NT2/D1 (cell line): ENCODE results near the gene CNTN5.

ENCODE experiments used
- DNase-seq: peaks from one replicate; pipeline ENCODE4 v3.0.0-alpha.2; 2011; ENCODE audit warnings: low read depth, low spot score
- H3K27me3 ChIP-seq: 2 replicates; pipeline ENCODE4 v1.6.0; 2011; ENCODE audit warnings: mild to moderate bottlenecking; ENCODE audit not compliant: insufficient read length, insufficient read depth
- H3K36me3 ChIP-seq: 2 replicates; pipeline ENCODE4 v1.6.1; 2011; ENCODE audit warnings: mild to moderate bottlenecking, low read length, mixed read lengths; ENCODE audit not compliant: insufficient read depth, insufficient read length
- H3K4me1 ChIP-seq: 2 replicates; pipeline ENCODE4 v1.5.1; 2011; ENCODE audit not compliant: insufficient read depth, insufficient read length
- H3K4me3 ChIP-seq: 2 replicates; pipeline ENCODE4 v1.5.1; 2011; ENCODE audit warnings: low read depth; ENCODE audit not compliant: insufficient read length
- H3K9ac ChIP-seq: 2 replicates; pipeline ENCODE4 v1.6.0; 2011; ENCODE audit warnings: low read depth; ENCODE audit not compliant: insufficient read length
- H3K9me3 ChIP-seq: 2 replicates; pipeline ENCODE4 v1.5.1; 2011; ENCODE audit warnings: mild to moderate bottlenecking, low read length; ENCODE audit not compliant: insufficient read depth
- SUZ12 ChIP-seq: IDR thresholded peaks from 2 replicates; pipeline ENCODE4 v1.6.1; 2011; ENCODE audit not compliant: insufficient read length, insufficient read depth; ENCODE audit errors: extremely low read depth
- YY1 ChIP-seq: IDR thresholded peaks from 2 replicates; pipeline ENCODE4 v1.6.1; 2011; ENCODE audit not compliant: insufficient read length, insufficient read depth
- ZNF274 ChIP-seq: IDR thresholded peaks from 2 replicates; pipeline ENCODE4 v1.6.1; 2011; ENCODE audit warnings: mild to moderate bottlenecking, low read depth, low read length

CNTN5 gene

GRCh38 chr11:99376463-99376862, 355.7 kb downstream of the CNTN5 start:
- no peaks in the 10 kb centered on the region for H3K36me3 ChIP-seq
- no peaks in the 10 kb centered on the region for H3K4me1 ChIP-seq
- no peaks in the 10 kb centered on the region for H3K9me3 ChIP-seq
- no peak overlapping the region for H3K4me3 ChIP-seq
- TF ChIP-seq ZNF274 (no peak), YY1 (no peak), SUZ12 (no peak)
- H3K27me3 ChIP-seq, result no peaks in the 10 kb centered on the region
- no peak overlapping the region for H3K9ac ChIP-seq
- no peak for DNase-seq

GRCh38 chr11:99383648-99384245, 363.0 kb downstream of the CNTN5 start:
- no peak for TF ChIP-seq SUZ12
- no peak for TF ChIP-seq ZNF274

DNA sequence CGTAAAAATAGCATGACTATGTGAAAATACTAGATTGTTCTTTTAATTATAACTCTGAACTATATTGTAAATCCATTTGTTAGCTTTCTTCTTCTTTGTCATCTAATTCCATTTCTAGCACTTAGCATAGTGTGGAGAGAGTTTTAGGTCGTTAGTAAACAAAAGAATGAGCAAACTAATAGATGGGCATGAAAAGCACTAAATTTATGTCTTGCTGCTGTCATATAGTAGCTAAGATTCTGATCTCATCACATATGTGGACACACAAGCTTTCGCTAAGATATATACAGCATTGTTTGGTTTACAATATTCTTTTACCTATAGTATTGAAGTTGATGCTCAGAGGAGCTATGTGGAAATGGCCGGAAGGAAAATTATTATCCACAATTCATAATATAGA, 370.5 kb downstream of the CNTN5 start:
- Histone ChIP-seq H3K4me3 (no peak overlapping the region), H3K9ac (no peak overlapping the region), H3K36me3 (no peaks in the 10 kb centered on the region), H3K9me3 (no peaks in the 10 kb centered on the region), H3K4me1 (no peaks in the 10 kb centered on the region), H3K27me3 (no peaks in the 10 kb centered on the region)
- DNase-seq, result no peak
- TF ChIP-seq ZNF274 (no peak), SUZ12 (no peak), YY1 (no peak)

More at GRCh38 chr11:99383648-99384245, 363.0 kb downstream of the CNTN5 start:
- Histone ChIP-seq H3K27me3 (no peaks in the 10 kb centered on the region), H3K36me3 (no peaks in the 10 kb centered on the region), H3K9me3 (no peaks in the 10 kb centered on the region), H3K4me3 (no peak overlapping the region), H3K4me1 (no peaks in the 10 kb centered on the region), H3K9ac (no peak overlapping the region)
- no peak for DNase-seq

DNA sequence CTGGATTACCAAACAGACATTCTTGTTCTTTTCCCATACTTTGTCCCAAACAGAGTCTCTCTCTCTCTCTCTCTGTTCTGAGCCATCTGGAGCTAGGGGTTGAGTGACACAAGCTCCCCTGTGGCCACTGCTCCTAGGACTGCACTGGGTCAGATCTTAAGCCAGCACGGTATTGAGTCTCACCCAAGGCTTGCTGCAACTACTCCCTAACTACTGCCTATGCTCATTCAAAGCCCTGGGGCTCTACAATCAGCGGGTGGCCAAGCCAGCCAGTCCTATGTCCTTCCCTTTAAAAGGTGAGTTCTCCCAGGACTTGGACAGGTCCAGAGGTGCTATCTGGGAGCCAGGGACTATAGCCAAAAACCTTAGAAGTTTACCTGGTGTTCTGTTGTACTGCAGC, 385.6 kb downstream of the CNTN5 start:
- H3K9ac ChIP-seq, result no peak overlapping the region
- no peak for DNase-seq
- no peaks in the 10 kb centered on the region for H3K9me3 ChIP-seq
- H3K36me3 ChIP-seq, result no peaks in the 10 kb centered on the region
- no peak for TF ChIP-seq SUZ12
- TF ChIP-seq ZNF274, result no peak
- no peak for TF ChIP-seq YY1
- no peak overlapping the region for H3K4me3 ChIP-seq
- H3K27me3 ChIP-seq, result no peaks in the 10 kb centered on the region
- H3K4me1 ChIP-seq, result no peaks in the 10 kb centered on the region

GRCh38 chr11:99410636-99411035, 389.9 kb downstream of the CNTN5 start:
- Histone ChIP-seq H3K4me3 (no peak overlapping the region), H3K36me3 (no peaks in the 10 kb centered on the region), H3K9ac (no peak overlapping the region), H3K27me3 (no peaks in the 10 kb centered on the region), H3K9me3 (no peaks in the 10 kb centered on the region), H3K4me1 (no peaks in the 10 kb centered on the region)
- TF ChIP-seq YY1, result no peak
- TF ChIP-seq ZNF274, result no peak
- TF ChIP-seq SUZ12, result no peak
- DNase-seq, result no peak

- no peak overlapping the region for H3K4me3 ChIP-seq
- no peaks in the 10 kb centered on the region for H3K36me3 ChIP-seq
- no peaks in the 10 kb centered on the region for H3K4me1 ChIP-seq
- no peak overlapping the region for H3K9ac ChIP-seq
- no peak for DNase-seq
- H3K27me3 ChIP-seq, result no peaks in the 10 kb centered on the region
- TF ChIP-seq SUZ12 (no peak), YY1 (no peak), ZNF274 (no peak)
- H3K9me3 ChIP-seq, result 0 out of 2 replicates have a peak, but pooled peaks cover 1% of the 10 kb centered on the region
Measured at GRCh38 chr11:99418927-99419720, 398.4 kb downstream of the CNTN5 start.

DNA sequence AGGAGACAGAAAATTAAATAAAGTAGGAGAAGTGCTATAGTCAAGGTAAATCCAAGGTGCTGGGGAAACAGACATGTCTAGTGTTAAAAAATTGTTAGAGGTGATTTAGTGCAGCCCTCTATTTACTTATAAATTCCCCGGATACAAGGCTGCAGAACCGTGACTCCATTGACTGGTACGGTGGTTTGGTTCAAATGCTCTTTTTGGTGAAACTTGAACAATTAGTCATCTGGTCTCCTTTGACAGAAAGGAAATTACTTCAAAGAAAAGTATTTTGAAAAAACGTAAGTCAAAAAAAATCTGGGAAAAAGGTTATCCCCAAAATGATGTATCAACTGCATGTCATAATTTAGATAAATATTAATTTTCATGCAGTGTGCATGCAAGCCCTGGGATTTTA, 399.2 kb downstream of the CNTN5 start:
- TF ChIP-seq ZNF274, result no peak
- no peak for TF ChIP-seq YY1
- no peak for TF ChIP-seq SUZ12
- Histone ChIP-seq H3K4me1 (peaks cover 3% of the 10 kb centered on the region), H3K4me3 (no peak overlapping the region), H3K27me3 (no peaks in the 10 kb centered on the region), H3K9ac (no peak overlapping the region), H3K9me3 (peaks cover 10% of the 10 kb centered on the region; the same call in 1 of the 2 replicates), H3K36me3 (no peaks in the 10 kb centered on the region)
- no peak for DNase-seq
